Measurements from ENCODE around the gene CHFR. TPM values are rescaled to one million over a fixed set of nuclear protein-coding genes. Genes with fewer than 3 reads are reported as not detected.

Gene CHFR
- total and polyA plus RNA-seq, 11 donors: 10.6 to 33.5 (median 17.4) TPM

DNA sequence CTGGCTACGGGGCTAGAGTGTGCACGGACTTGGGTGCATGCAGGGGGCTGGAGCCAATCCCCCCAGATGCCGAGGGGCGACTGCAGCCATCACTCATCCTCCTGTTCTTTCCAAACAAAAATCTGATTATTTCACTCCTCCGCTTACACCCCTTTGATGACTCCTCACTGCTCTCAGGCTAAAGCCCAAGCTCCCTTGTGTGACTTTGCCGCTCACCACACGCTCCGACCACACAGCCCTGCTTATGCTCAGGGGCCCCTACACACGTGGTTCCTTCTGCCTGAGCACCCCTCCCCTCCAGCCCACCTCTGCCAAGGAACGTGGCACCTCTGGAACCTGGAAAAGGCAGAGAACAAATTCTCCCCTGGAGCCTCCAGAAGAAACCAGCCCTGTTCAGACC lies 13.7 kb downstream of the CHFR start:
- Histone ChIP-seq H3K27me3 (no peaks in the 10 kb centered on the region), H3K36me3 (peaks cover 0 to 92% (median 81%) of the 10 kb centered on the region in 9 donors)
- ATAC-seq: no peak

DNA sequence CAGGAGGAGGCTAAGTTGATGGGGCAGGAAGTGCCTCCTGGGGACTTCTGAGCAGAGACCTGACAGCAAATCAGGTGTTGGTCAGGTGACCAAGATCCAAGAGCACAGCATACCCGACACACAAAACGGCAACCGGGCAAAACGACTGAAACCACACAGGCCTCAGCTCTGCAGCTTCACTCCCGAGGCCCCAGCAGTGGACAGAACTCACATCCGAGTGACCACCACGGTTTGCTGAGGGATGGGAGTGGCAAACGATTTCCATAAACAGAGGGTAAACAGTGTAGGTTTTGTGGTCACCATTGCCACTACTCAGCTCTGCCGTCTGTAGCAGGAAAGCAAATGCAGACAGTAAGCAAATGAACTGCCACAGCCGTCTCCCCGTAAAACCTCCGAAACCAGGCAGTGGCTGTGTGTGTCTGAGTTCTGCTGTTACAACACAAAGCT lies 14.4 kb downstream of the CHFR start:
- intact Hi-C loops (cut with DNase I): no loop called here
- Histone ChIP-seq H3K27me3 (no peaks in the 10 kb centered on the region), H3K36me3 (peaks cover 0 to 91% (median 83%) of the 10 kb centered on the region in 9 donors), H3K27ac (no peak overlapping the region), H3K9me3 (no peaks in the 10 kb centered on the region), H3K4me3 (no peak overlapping the region), H3K4me1 (no peaks in the 10 kb centered on the region)
- WGBS, 4 donors: 85 to 90% (median 86%) methylated on average over 11 to 12 of the region's 12 CpGs
- DNase-seq (no peak), ATAC-seq (no peak)
- TF ChIP-seq, protein P1, sequence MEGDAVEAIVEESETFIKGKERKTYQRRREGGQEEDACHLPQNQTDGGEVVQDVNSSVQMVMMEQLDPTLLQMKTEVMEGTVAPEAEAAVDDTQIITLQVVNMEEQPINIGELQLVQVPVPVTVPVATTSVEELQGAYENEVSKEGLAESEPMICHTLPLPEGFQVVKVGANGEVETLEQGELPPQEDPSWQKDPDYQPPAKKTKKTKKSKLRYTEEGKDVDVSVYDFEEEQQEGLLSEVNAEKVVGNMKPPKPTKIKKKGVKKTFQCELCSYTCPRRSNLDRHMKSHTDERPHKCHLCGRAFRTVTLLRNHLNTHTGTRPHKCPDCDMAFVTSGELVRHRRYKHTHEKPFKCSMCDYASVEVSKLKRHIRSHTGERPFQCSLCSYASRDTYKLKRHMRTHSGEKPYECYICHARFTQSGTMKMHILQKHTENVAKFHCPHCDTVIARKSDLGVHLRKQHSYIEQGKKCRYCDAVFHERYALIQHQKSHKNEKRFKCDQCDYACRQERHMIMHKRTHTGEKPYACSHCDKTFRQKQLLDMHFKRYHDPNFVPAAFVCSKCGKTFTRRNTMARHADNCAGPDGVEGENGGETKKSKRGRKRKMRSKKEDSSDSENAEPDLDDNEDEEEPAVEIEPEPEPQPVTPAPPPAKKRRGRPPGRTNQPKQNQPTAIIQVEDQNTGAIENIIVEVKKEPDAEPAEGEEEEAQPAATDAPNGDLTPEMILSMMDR (IDR thresholded peaks at IDR 0.05): no peak

More for the DNA sequence above, 13.7 kb downstream of the CHFR start:
- Histone ChIP-seq H3K4me3 (no peak overlapping the region), H3K4me1 (no peaks in the 10 kb centered on the region), H3K9me3 (no peaks in the 10 kb centered on the region), H3K27ac (no peak overlapping the region)
- no peak for DNase-seq
- no peak for TF ChIP-seq POLR2A (IDR thresholded peaks at IDR 0.05)
- TF ChIP-seq, protein P1 (IDR thresholded peaks at IDR 0.05): no peak
- WGBS, 4 donors: 93 to 96% (median 94%) methylated on average over 10 of the region's 10 CpGs
- intact Hi-C loops (cut with DNase I): no loop called here

DNA sequence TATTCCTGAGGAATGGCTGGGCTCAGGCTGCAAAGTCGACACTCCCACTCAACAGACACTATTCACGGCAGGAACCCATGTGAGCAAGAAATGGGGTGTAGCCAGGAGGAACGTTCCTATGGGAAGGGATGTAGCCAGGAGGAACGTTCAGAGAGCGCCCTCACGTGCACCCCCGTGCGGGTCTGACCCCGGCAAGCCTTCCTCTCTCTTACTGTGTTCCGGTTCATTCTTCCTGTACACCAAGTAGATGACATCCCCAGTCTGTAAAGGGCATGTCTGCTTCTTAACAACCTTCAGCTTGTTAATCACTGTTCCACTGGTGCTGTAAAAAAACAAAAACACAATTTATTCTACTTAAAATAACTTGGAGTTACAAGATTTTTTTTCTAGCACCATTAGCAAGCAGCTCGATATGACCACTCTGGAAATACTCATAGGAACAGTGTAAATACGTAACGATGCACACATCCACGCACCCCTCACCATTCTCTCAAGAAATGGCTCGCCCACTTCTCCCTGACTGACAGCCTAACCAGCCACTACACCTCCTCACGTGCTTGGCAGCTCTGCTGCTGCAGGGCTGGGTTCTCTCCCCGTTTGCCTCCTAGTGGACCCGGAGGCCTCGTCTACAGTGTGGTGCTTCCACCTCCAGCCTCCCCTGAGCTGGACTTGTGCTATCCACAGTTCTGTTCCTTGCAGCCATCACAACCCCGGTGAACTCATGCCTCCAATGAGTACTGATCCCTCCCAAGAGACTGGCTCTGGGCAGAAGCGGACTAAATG lies 15.1 kb downstream of the CHFR start:
- Histone ChIP-seq H3K4me1 (no peaks in the 10 kb centered on the region), H3K27ac (no peak overlapping the region), H3K4me3 (no peak overlapping the region), H3K9me3 (no peaks in the 10 kb centered on the region), H3K36me3 (peaks cover 0 to 91% (median 84%) of the 10 kb centered on the region in 9 donors), H3K27me3 (no peaks in the 10 kb centered on the region)
- DNase-seq: no peak
- 90 to 95% (median 94%) methylated on average over 21 of the region's 21 CpGs for WGBS, 4 donors
- ATAC-seq: no peak
- intact Hi-C loops (cut with DNase I): no loop called here
- TF ChIP-seq, protein P1 (IDR thresholded peaks at IDR 0.05): no peak
- TF ChIP-seq POLR2A (IDR thresholded peaks at IDR 0.05): no peak

DNA sequence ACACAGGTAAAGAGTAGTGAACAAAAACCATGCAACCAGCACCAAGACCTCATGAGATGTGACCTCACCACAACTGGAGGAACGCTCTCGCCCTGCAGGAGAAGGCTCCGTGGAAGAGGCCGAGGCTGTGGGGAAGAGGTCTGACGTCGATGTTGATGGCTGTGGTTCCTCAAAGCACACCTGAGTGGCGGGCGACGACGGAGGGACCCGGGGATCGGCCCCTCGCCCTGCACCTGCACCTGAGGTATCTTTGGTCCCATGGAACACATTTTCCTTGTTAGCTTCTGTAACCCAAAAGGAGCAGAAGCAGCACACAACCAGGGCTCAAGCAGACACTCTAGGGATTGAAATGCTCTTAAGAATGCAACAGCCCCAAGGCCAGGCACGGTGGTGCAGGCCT lies 17.9 kb downstream of the CHFR start:
- peaks cover 0 to 91% (median 78%) of the 10 kb centered on the region in 9 donors for H3K36me3 ChIP-seq
- no peak for DNase-seq
- no peak for ATAC-seq
- no peak overlapping the region for H3K4me3 ChIP-seq
- H3K4me1 ChIP-seq: no peaks in the 10 kb centered on the region
- WGBS, 4 donors: 86 to 94% (median 89%) methylated on average over 13 to 14 of the region's 14 CpGs
- no peak overlapping the region for H3K27ac ChIP-seq
- peaks cover 0 to 7% (median 0%) of the 10 kb centered on the region in 12 donors for H3K9me3 ChIP-seq
- intact Hi-C loops (cut with DNase I): no loop called here
- TF ChIP-seq POLR2A (IDR thresholded peaks at IDR 0.05): no peak
- TF ChIP-seq, protein P1 (IDR thresholded peaks at IDR 0.05): no peak
- no peaks in the 10 kb centered on the region for H3K27me3 ChIP-seq

Measured in heart left ventricle (tissue), 16 donors.